ENCODE measurements around the gene STK17A. TPM values are rescaled to one million over a fixed set of nuclear protein-coding genes. Genes with fewer than 3 reads are reported as not detected.
"Not testable (repeated sequence)": the region's sequence is repeated elsewhere in the genome, so short reads cannot be mapped to it uniquely, and the experiment has no call there.

STK17A gene
- polyA plus RNA-seq, 2 donors, result 7.4 to 9.8 TPM

GRCh38 chr7:43626695-43627094 is 43.8 kb downstream of the STK17A start:
- WGBS, 2 donors, result 86 to 92% methylated on average over 2 of the region's 2 CpGs
- no peaks in the 10 kb centered on the region for H3K4me1 ChIP-seq (ENCODE audit: control insufficient read depth in 2 of 2, insufficient read depth in 2 of 2, low read length in 1 of 2)

DNA sequence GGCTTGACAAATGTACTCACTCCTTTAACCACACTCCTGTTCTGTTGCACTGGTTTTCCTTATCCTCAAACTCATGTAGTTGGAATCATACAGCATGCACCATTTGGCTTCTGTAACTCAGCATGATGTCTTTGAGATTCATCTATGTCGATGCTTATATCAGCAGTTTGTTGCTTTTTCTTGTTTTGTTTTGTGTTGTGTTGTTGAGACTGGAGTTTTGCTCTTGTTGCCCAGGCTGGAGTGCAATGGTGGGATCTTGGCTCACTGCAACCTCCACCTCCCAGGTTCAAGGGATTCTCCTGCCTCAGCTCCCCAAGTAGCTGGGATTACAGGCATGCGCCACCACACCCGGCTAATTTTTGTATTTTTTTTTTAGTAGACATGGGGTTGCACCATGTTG is 44.9 kb downstream of the STK17A start:
- not testable (repeated sequence) for H3K36me3 ChIP-seq (ENCODE audit: control insufficient read depth in 2 of 2, insufficient read depth in 2 of 2, low read length in 1 of 2); H3K27ac ChIP-seq (ENCODE audit: low read depth in 2 of 2, low read length in 1 of 2); H3K4me1 ChIP-seq (ENCODE audit: control insufficient read depth in 2 of 2, insufficient read depth in 2 of 2, low read length in 1 of 2); H3K27me3 ChIP-seq (ENCODE audit: control insufficient read depth in 1 of 2, insufficient read depth in 2 of 2, low read length in 2 of 2); H3K4me3 ChIP-seq (ENCODE audit: low read depth in 1 of 2, low read length in 2 of 2); H3K9me3 ChIP-seq (ENCODE audit: control insufficient read depth in 2 of 2, insufficient read depth in 1 of 2, low read depth in 1 of 2, low read length in 1 of 2)
- WGBS, 2 donors, result 93% methylated on average over 3 of the region's 3 CpGs

More at GRCh38 chr7:43626695-43627094, 43.8 kb downstream of the STK17A start:
- Histone ChIP-seq H3K27me3 (ENCODE audit: control insufficient read depth in 1 of 2, insufficient read depth in 2 of 2, low read length in 2 of 2) (no peaks in the 10 kb centered on the region), H3K9me3 (ENCODE audit: control insufficient read depth in 2 of 2, insufficient read depth in 1 of 2, low read depth in 1 of 2, low read length in 1 of 2) (no peaks in the 10 kb centered on the region), H3K4me3 (ENCODE audit: low read depth in 1 of 2, low read length in 2 of 2) (no peak overlapping the region), H3K27ac (ENCODE audit: low read depth in 2 of 2, low read length in 1 of 2) (no peak overlapping the region), H3K36me3 (ENCODE audit: control insufficient read depth in 2 of 2, insufficient read depth in 2 of 2, low read length in 1 of 2) (peaks cover 0 to 7% of the 10 kb centered on the region in 2 donors)

GRCh38 chr7:43628431-43628830 is 45.5 kb downstream of the STK17A start:
- WGBS, 2 donors, result 84 to 86% methylated on average over 2 of the region's 2 CpGs
- H3K9me3 ChIP-seq (ENCODE audit: control insufficient read depth in 2 of 2, insufficient read depth in 1 of 2, low read depth in 1 of 2, low read length in 1 of 2), result no peaks in the 10 kb centered on the region
- peaks cover 4 to 9% of the 10 kb centered on the region in 2 donors for H3K36me3 ChIP-seq (ENCODE audit: control insufficient read depth in 2 of 2, insufficient read depth in 2 of 2, low read length in 1 of 2)
- no peak overlapping the region for H3K27ac ChIP-seq (ENCODE audit: low read depth in 2 of 2, low read length in 1 of 2)
- H3K4me1 ChIP-seq (ENCODE audit: control insufficient read depth in 2 of 2, insufficient read depth in 2 of 2, low read length in 1 of 2), result no peaks in the 10 kb centered on the region
- no peaks in the 10 kb centered on the region for H3K27me3 ChIP-seq (ENCODE audit: control insufficient read depth in 1 of 2, insufficient read depth in 2 of 2, low read length in 2 of 2)
- H3K4me3 ChIP-seq (ENCODE audit: low read depth in 1 of 2, low read length in 2 of 2), result no peak overlapping the region

GRCh38 chr7:43629857-43630256 is 46.9 kb downstream of the STK17A start:
- Histone ChIP-seq H3K9me3 (ENCODE audit: control insufficient read depth in 2 of 2, insufficient read depth in 1 of 2, low read depth in 1 of 2, low read length in 1 of 2) (no peaks in the 10 kb centered on the region), H3K4me3 (ENCODE audit: low read depth in 1 of 2, low read length in 2 of 2) (no peak overlapping the region), H3K27ac (ENCODE audit: low read depth in 2 of 2, low read length in 1 of 2) (no peak overlapping the region), H3K27me3 (ENCODE audit: control insufficient read depth in 1 of 2, insufficient read depth in 2 of 2, low read length in 2 of 2) (no peaks in the 10 kb centered on the region), H3K36me3 (ENCODE audit: control insufficient read depth in 2 of 2, insufficient read depth in 2 of 2, low read length in 1 of 2) (peaks cover 7 to 9% of the 10 kb centered on the region in 2 donors), H3K4me1 (ENCODE audit: control insufficient read depth in 2 of 2, insufficient read depth in 2 of 2, low read length in 1 of 2) (no peaks in the 10 kb centered on the region)
- WGBS, 2 donors, result 71 to 74% methylated on average over 6 of the region's 6 CpGs

- WGBS, 2 donors, result 85 to 94% methylated on average over 3 of the region's 3 CpGs
- Histone ChIP-seq H3K9me3 (ENCODE audit: control insufficient read depth in 2 of 2, insufficient read depth in 1 of 2, low read depth in 1 of 2, low read length in 1 of 2) (no peaks in the 10 kb centered on the region), H3K36me3 (ENCODE audit: control insufficient read depth in 2 of 2, insufficient read depth in 2 of 2, low read length in 1 of 2) (peaks cover 7 to 10% of the 10 kb centered on the region in 2 donors), H3K4me1 (ENCODE audit: control insufficient read depth in 2 of 2, insufficient read depth in 2 of 2, low read length in 1 of 2) (no peaks in the 10 kb centered on the region), H3K27me3 (ENCODE audit: control insufficient read depth in 1 of 2, insufficient read depth in 2 of 2, low read length in 2 of 2) (no peaks in the 10 kb centered on the region), H3K27ac (ENCODE audit: low read depth in 2 of 2, low read length in 1 of 2) (no peak overlapping the region), H3K4me3 (ENCODE audit: low read depth in 1 of 2, low read length in 2 of 2) (no peak overlapping the region)
Observed at GRCh38 chr7:43630482-43630881, 47.6 kb downstream of the STK17A start.

GRCh38 chr7:43631559-43631958 is 48.7 kb downstream of the STK17A start:
- H3K27me3 ChIP-seq (ENCODE audit: control insufficient read depth in 1 of 2, insufficient read depth in 2 of 2, low read length in 2 of 2), result no peaks in the 10 kb centered on the region
- H3K4me3 ChIP-seq (ENCODE audit: low read depth in 1 of 2, low read length in 2 of 2), result no peak overlapping the region
- H3K9me3 ChIP-seq (ENCODE audit: control insufficient read depth in 2 of 2, insufficient read depth in 1 of 2, low read depth in 1 of 2, low read length in 1 of 2), result no peaks in the 10 kb centered on the region
- peaks cover 7 to 9% of the 10 kb centered on the region in 2 donors for H3K36me3 ChIP-seq (ENCODE audit: control insufficient read depth in 2 of 2, insufficient read depth in 2 of 2, low read length in 1 of 2)
- no peak overlapping the region for H3K27ac ChIP-seq (ENCODE audit: low read depth in 2 of 2, low read length in 1 of 2)
- no peaks in the 10 kb centered on the region for H3K4me1 ChIP-seq (ENCODE audit: control insufficient read depth in 2 of 2, insufficient read depth in 2 of 2, low read length in 1 of 2)
- 91 to 93% methylated on average over 2 of the region's 2 CpGs for WGBS, 2 donors

GRCh38 chr7:43632746-43633145 is 49.8 kb downstream of the STK17A start:
- no peaks in the 10 kb centered on the region for H3K9me3 ChIP-seq (ENCODE audit: control insufficient read depth in 2 of 2, insufficient read depth in 1 of 2, low read depth in 1 of 2, low read length in 1 of 2)
- H3K27me3 ChIP-seq (ENCODE audit: control insufficient read depth in 1 of 2, insufficient read depth in 2 of 2, low read length in 2 of 2), result no peaks in the 10 kb centered on the region
- no peak overlapping the region for H3K4me3 ChIP-seq (ENCODE audit: low read depth in 1 of 2, low read length in 2 of 2)
- H3K4me1 ChIP-seq (ENCODE audit: control insufficient read depth in 2 of 2, insufficient read depth in 2 of 2, low read length in 1 of 2), result peaks cover 0 to 4% of the 10 kb centered on the region in 2 donors
- no peak overlapping the region for H3K27ac ChIP-seq (ENCODE audit: low read depth in 2 of 2, low read length in 1 of 2)
- peaks cover 7 to 9% of the 10 kb centered on the region in 2 donors for H3K36me3 ChIP-seq (ENCODE audit: control insufficient read depth in 2 of 2, insufficient read depth in 2 of 2, low read length in 1 of 2)
- WGBS, 2 donors, result 92 to 93% methylated on average over 4 of the region's 4 CpGs

- 91 to 96% methylated on average over 2 of the region's 2 CpGs for WGBS, 2 donors
- Histone ChIP-seq H3K4me3 (ENCODE audit: low read depth in 1 of 2, low read length in 2 of 2) (no peak overlapping the region), H3K9me3 (ENCODE audit: control insufficient read depth in 2 of 2, insufficient read depth in 1 of 2, low read depth in 1 of 2, low read length in 1 of 2) (no peaks in the 10 kb centered on the region), H3K27me3 (ENCODE audit: control insufficient read depth in 1 of 2, insufficient read depth in 2 of 2, low read length in 2 of 2) (no peaks in the 10 kb centered on the region), H3K4me1 (ENCODE audit: control insufficient read depth in 2 of 2, insufficient read depth in 2 of 2, low read length in 1 of 2) (peaks cover 0 to 4% of the 10 kb centered on the region in 2 donors), H3K36me3 (ENCODE audit: control insufficient read depth in 2 of 2, insufficient read depth in 2 of 2, low read length in 1 of 2) (peaks cover 7 to 9% of the 10 kb centered on the region in 2 donors), H3K27ac (ENCODE audit: low read depth in 2 of 2, low read length in 1 of 2) (no peak overlapping the region)
Observed at GRCh38 chr7:43634384-43634783, 51.5 kb downstream of the STK17A start.

- Histone ChIP-seq H3K4me1 (ENCODE audit: control insufficient read depth in 2 of 2, insufficient read depth in 2 of 2, low read length in 1 of 2) (peaks cover 3 to 4% of the 10 kb centered on the region in 2 donors), H3K27me3 (ENCODE audit: control insufficient read depth in 1 of 2, insufficient read depth in 2 of 2, low read length in 2 of 2) (no peaks in the 10 kb centered on the region), H3K27ac (ENCODE audit: low read depth in 2 of 2, low read length in 1 of 2) (peak overlapping the region; percentile 46 to 79), H3K9me3 (ENCODE audit: control insufficient read depth in 2 of 2, insufficient read depth in 1 of 2, low read depth in 1 of 2, low read length in 1 of 2) (no peaks in the 10 kb centered on the region), H3K36me3 (ENCODE audit: control insufficient read depth in 2 of 2, insufficient read depth in 2 of 2, low read length in 1 of 2) (peaks cover 5 to 9% of the 10 kb centered on the region in 2 donors), H3K4me3 (ENCODE audit: low read depth in 1 of 2, low read length in 2 of 2) (no peak overlapping the region)
- WGBS, 2 donors, result 50 to 64% methylated on average over 6 of the region's 6 CpGs
Observed at GRCh38 chr7:43636093-43636492, 53.2 kb downstream of the STK17A start.

DNA sequence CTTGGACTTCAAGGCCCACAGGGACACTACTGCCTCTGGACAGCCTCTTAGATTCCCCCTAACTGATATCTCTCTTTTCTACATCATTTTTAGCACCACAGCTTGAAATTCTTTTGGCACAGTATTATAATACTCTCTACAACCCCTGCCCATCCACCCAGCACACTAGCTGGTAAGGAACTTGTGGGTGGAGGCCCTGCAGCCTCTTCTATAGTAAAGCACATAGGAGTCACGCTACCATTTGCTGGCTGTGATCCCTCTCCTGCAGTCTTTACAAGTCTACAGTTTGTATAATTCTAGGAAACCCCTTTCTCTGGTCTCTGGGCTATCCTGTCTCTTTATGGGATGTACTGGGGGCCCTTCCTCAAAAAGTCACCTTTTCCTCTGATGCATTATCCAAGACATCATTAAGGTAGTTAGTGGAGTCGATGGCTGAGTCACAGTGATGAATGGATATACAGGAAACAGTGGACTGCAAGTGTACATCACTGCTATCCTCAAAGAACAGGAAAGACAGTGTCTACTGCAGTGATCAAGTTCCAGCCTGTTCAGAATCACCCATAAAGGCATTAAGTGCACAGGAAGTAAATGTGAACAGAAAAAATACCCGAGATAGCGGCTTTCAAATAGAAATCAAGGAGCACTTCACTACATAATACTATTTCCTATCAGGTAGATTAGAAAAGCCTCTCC is 54.4 kb downstream of the STK17A start:
- H3K4me3 ChIP-seq (ENCODE audit: low read depth in 1 of 2, low read length in 2 of 2), result no peak overlapping the region
- peaks cover 5 to 9% of the 10 kb centered on the region in 2 donors for H3K36me3 ChIP-seq (ENCODE audit: control insufficient read depth in 2 of 2, insufficient read depth in 2 of 2, low read length in 1 of 2)
- H3K27ac ChIP-seq (ENCODE audit: low read depth in 2 of 2, low read length in 1 of 2), result peak overlapping the region; percentile 46 to 82
- WGBS, 2 donors, result 35 to 52% methylated on average over 4 of the region's 4 CpGs
- no peaks in the 10 kb centered on the region for H3K9me3 ChIP-seq (ENCODE audit: control insufficient read depth in 2 of 2, insufficient read depth in 1 of 2, low read depth in 1 of 2, low read length in 1 of 2)
- no peaks in the 10 kb centered on the region for H3K27me3 ChIP-seq (ENCODE audit: control insufficient read depth in 1 of 2, insufficient read depth in 2 of 2, low read length in 2 of 2)
- peaks cover 3 to 4% of the 10 kb centered on the region in 2 donors for H3K4me1 ChIP-seq (ENCODE audit: control insufficient read depth in 2 of 2, insufficient read depth in 2 of 2, low read length in 1 of 2)

Measured in esophagus (tissue), 2 donors.